ENCODE data around the gene RELA.

GRCh38 chr11:65604258-65604657 is 58.5 kb downstream of the RELA start:
- TF ChIP-seq POLR2AphosphoS5 (IDR thresholded peaks at IDR 0.05; ENCODE audit: low read depth, low read length), result no peak
- no peak for TF ChIP-seq POLR2A (IDR thresholded peaks at IDR 0.05; ENCODE audit: low read depth, low read length)
